HG03565 (cell line): Measurements from ENCODE around the gene KANSL1.

Experiments
- ATAC-seq: cut with Tn5 transposase; IDR thresholded peaks from one replicate; pipeline ENCODE4 v1.9.1; 2021; ENCODE audit warnings: mild to moderate bottlenecking, moderate library complexity; ENCODE audit not compliant: unreplicated experiment

KANSL1 gene

GRCh38 chr17:45987706-45988105 lies 205.5 kb downstream of the KANSL1 start:
- ATAC-seq = no peak

- ATAC-seq = no peak
These were observed 207.2 kb downstream of the KANSL1 start for GRCh38 chr17:45986056-45986455.

- ATAC-seq = no peak
These were observed 207.8 kb downstream of the KANSL1 start for GRCh38 chr17:45985447-45985846.

GRCh38 chr17:45984368-45984767 lies 208.9 kb downstream of the KANSL1 start:
- no peak for ATAC-seq

DNA sequence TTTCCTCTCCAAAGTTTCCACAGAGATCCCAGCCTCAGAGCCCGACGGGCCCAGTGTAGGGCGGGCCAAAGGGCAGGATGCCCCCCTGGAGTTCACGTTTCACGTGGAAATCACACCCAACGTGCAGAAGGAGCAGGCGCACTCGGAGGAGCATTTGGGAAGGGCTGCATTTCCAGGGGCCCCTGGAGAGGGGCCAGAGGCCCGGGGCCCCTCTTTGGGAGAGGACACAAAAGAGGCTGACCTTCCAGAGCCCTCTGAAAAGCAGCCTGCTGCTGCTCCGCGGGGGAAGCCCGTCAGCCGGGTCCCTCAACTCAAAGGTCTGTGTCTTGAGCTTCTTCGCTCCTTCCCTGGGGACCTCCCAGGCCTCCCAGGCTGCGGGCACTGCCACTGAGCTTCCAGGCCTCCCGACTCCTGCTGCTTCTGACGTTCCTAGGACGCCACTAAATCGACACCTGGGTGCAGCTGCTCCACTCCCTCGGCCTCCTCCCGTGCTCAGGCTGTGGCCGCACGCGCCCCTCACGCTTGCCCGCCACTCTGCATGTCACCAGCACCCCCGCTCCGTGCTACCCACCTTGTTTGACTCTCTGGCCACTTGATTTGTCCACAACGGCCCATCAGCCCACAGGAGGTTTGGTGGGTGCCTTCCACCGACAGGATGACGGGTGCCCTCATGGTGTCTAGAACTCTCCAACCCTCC lies 209.5 kb downstream of the KANSL1 start:
- ATAC-seq = no peak

- ATAC-seq = no peak
These were observed 210.2 kb downstream of the KANSL1 start for GRCh38 chr17:45982791-45983613.

GRCh38 chr17:45981306-45981705 lies 211.9 kb downstream of the KANSL1 start:
- ATAC-seq = no peak

GRCh38 chr17:45980855-45981254 lies 212.4 kb downstream of the KANSL1 start:
- no peak for ATAC-seq
